Choroid plexus epithelial cell (primary cell): ENCODE data around the gene BRIX1.

Experiments
- DNase-seq: peaks from one replicate; pipeline ENCODE4 v3.0.0-alpha.2; 2010; ENCODE audit warnings: low read depth
- H3K4me3 ChIP-seq: 2 replicates; pipeline ENCODE4 v1.5.1; 2011; ENCODE audit warnings: low read depth, mild to moderate bottlenecking, control low read depth, low read length, moderate library complexity
- CTCF ChIP-seq: conservative IDR thresholded peaks from 2 replicates; pipeline ENCODE4 v1.5.1; 2011; ENCODE audit warnings: low read depth, mild to moderate bottlenecking, control low read depth, inconsistent platforms, low read length, moderate library complexity

The BRIX1 gene

GRCh38 chr5:34876275-34876674 is 39.2 kb upstream of the BRIX1 start:
- no peak for DNase-seq
- TF ChIP-seq CTCF: no peak
- no peak overlapping the region for H3K4me3 ChIP-seq

GRCh38 chr5:34881246-34881645 is 34.3 kb upstream of the BRIX1 start:
- TF ChIP-seq CTCF: no peak
- H3K4me3 ChIP-seq: no peak overlapping the region
- no peak for DNase-seq

GRCh38 chr5:34886392-34887119 is 29.0 kb upstream of the BRIX1 start:
- H3K4me3 ChIP-seq: no peak overlapping the region
- no peak for DNase-seq
- TF ChIP-seq CTCF: no peak

GRCh38 chr5:34889394-34889793 is 26.1 kb upstream of the BRIX1 start:
- no peak overlapping the region for H3K4me3 ChIP-seq
- no peak for TF ChIP-seq CTCF
- DNase-seq: no peak

GRCh38 chr5:34891981-34892380 is 23.5 kb upstream of the BRIX1 start:
- no peak for TF ChIP-seq CTCF
- no peak overlapping the region for H3K4me3 ChIP-seq
- peak; percentile 79 for DNase-seq

- no peak for DNase-seq
- no peak overlapping the region for H3K4me3 ChIP-seq
- no peak for TF ChIP-seq CTCF
Observed at GRCh38 chr5:34892414-34892813, 23.1 kb upstream of the BRIX1 start.

- no peak for DNase-seq
- TF ChIP-seq CTCF: no peak
- H3K4me3 ChIP-seq: no peak overlapping the region
Observed at GRCh38 chr5:34894716-34895115, 20.8 kb upstream of the BRIX1 start.
